PC-9 (cell line): Measurements from ENCODE around the gene OFD1. TPM values are rescaled to one million over a fixed set of nuclear protein-coding genes. Genes with fewer than 3 reads are reported as not detected.

Source experiments
- BruUV-seq: library from RNA; stranded (reverse); fragments of 400-500 nt; replicated peaks from 2 replicates; lab custom pipeline; 2021; lab: Mats Ljungman, UMichigan
- CTCF ChIA-PET: fragments of 300-600 bp; sonication (Branson Sonifier 250); formaldehyde crosslinking; loops from one replicate; lab custom pipeline; 2022; ENCODE audit warnings: antibody characterized with exemption; lab: Charles Lee
- POLR2A ChIA-PET: fragments of 300-600 bp; sonication (Branson Sonifier 250); formaldehyde crosslinking; loops from one replicate; lab custom pipeline; 2022; ENCODE audit warnings: antibody characterized with exemption; ENCODE audit not compliant: unreplicated experiment; lab: Charles Lee
- DNase-seq, 2 experiments: peaks; one replicate each; pipeline versions ENCODE4 v3.0.0 to v3.0.0-alpha.2; 2015 to 2022; ENCODE audit warnings: mixed read lengths in 1 of 2
- H2AFZ ChIP-seq: fragments of 200-600 bp; sonication (generic); 2 replicates; pipeline ENCODE4 v1.8.1; 2017; ENCODE audit warnings: antibody characterized with exemption
- H3F3A ChIP-seq: fragments of 200-600 bp; sonication (generic); 2 replicates; pipeline ENCODE4 v1.8.1; 2017; ENCODE audit warnings: antibody characterized with exemption, mild to moderate bottlenecking, low read depth; ENCODE audit not compliant: insufficient read depth
- H3K27ac ChIP-seq: fragments of 200-600 bp; sonication (generic); 2 replicates; pipeline ENCODE4 v1.6.1; 2016; ENCODE audit warnings: mixed run types
- H3K27me3 ChIP-seq: fragments of 200-600 bp; sonication (generic); 2 replicates; pipeline ENCODE4 v1.6.1; 2016; ENCODE audit warnings: low read depth, mixed run types; ENCODE audit not compliant: insufficient read depth
- H3K36me3 ChIP-seq: fragments of 200-600 bp; sonication (generic); 2 replicates; pipeline ENCODE4 v1.6.1; 2016; ENCODE audit warnings: low read depth, mixed run types
- H3K4me1 ChIP-seq: fragments of 200-600 bp; sonication (generic); replicated peaks from 2 replicates; pipeline ENCODE4 v1.6.1; 2016; ENCODE audit warnings: mixed run types; ENCODE audit not compliant: insufficient read depth
- H3K4me2 ChIP-seq: fragments of 200-600 bp; sonication (generic); 2 replicates; pipeline ENCODE4 v1.6.1; 2017; ENCODE audit warnings: mixed run types
- H3K4me3 ChIP-seq: fragments of 200-600 bp; sonication (generic); 2 replicates; pipeline ENCODE4 v1.6.1; 2016; ENCODE audit warnings: mixed run types
- H3K79me2 ChIP-seq: fragments of 200-600 bp; sonication (generic); 2 replicates; pipeline ENCODE4 v1.6.1; 2017; ENCODE audit warnings: low read depth, mixed run types
- H3K9me2 ChIP-seq: fragments of 200-600 bp; sonication (generic); 2 replicates; pipeline ENCODE4 v1.8.1; 2017; ENCODE audit warnings: mild to moderate bottlenecking; ENCODE audit not compliant: insufficient read depth
- H3K9me3 ChIP-seq: fragments of 200-600 bp; sonication (generic); 2 replicates; pipeline ENCODE4 v1.8.1; 2016; ENCODE audit warnings: low read depth; ENCODE audit not compliant: insufficient read depth
- H4K20me1 ChIP-seq: fragments of 200-600 bp; sonication (generic); 2 replicates; pipeline ENCODE4 v1.8.1; 2017; ENCODE audit not compliant: insufficient read depth
- CTCF ChIP-seq: fragments of 200-600 bp; sonication (generic); conservative IDR thresholded peaks from 2 replicates; pipeline ENCODE4 v1.6.1; 2017; ENCODE audit warnings: mixed run types, antibody characterized with exemption, mild to moderate bottlenecking, moderate library complexity
- EZH2 ChIP-seq: fragments of 200-600 bp; sonication (generic); IDR thresholded peaks from 2 replicates; pipeline ENCODE4 v1.8.0; 2017; ENCODE audit warnings: antibody characterized with exemption, low read depth
- intact Hi-C: fragments of 100-400 bp; cut with micrococcal nuclease; formaldehyde crosslinking; loops from one replicate; pipeline ENCODE4 v1.10.0; 2022; ENCODE audit not compliant: unreplicated experiment
- total RNA-seq: library from RNA; stranded (reverse); gene quantifications from 2 replicates; pipeline ENCODE4 v1.2.3, GENCODE V29; 2021

OFD1 gene
- total RNA-seq, 1 experiment from 2014 or later = 31.6 TPM

- intact Hi-C loops = no loop called here
- Histone ChIP-seq H3K27ac (peak overlapping the region; percentile 19; the same call in 1 of the 2 replicates), H4K20me1 (peaks cover 7% of the 10 kb centered on the region; the same call in 1 of the 2 replicates), H3K27me3 (no peaks in the 10 kb centered on the region), H3K4me3 (no peak overlapping the region), H2AFZ (no peak overlapping the region), H3K9me2 (no peaks in the 10 kb centered on the region), H3K4me1 (peaks cover 38% of the 10 kb centered on the region), H3F3A (peaks cover 13% of the 10 kb centered on the region; the same call in 1 of the 2 replicates), H3K9me3 (no peaks in the 10 kb centered on the region), H3K4me2 (peak overlapping the region; percentile 21; the same call in 1 of the 2 replicates), H3K79me2 (peaks cover 95% of the 10 kb centered on the region), H3K36me3 (peaks cover 6% of the 10 kb centered on the region; the same call in 1 of the 2 replicates)
- TF ChIP-seq CTCF (no peak), EZH2 (no peak)
- no TSS peak for BruUV-seq
- POLR2A ChIA-PET = no interaction called here
- CTCF ChIA-PET = no interaction called here
- DNase-seq = no peak
Observed at GRCh38 chrX:13697976-13698375, 36.6 kb upstream of the OFD1 start.

GRCh38 chrX:13698432-13698831, 36.1 kb upstream of the OFD1 start:
- H3K79me2 ChIP-seq = peaks cover 97% of the 10 kb centered on the region
- peak in 1 of 2 experiments; percentile 49 for DNase-seq
- TF ChIP-seq CTCF (no peak), EZH2 (no peak)
- no peaks in the 10 kb centered on the region for H3K9me2 ChIP-seq
- no peak overlapping the region for H3K4me3 ChIP-seq
- H3K27ac ChIP-seq = peak overlapping the region; percentile 19; the same call in 1 of the 2 replicates
- ChIA-PET POLR2A (interaction anchor here (0.7 kb wide), 1 partner anchor 1196 kb away, joined by 13 read pairs; no protein-coding TSS in a partner anchor), CTCF (no interaction called here)
- no peak overlapping the region for H2AFZ ChIP-seq
- H3K9me3 ChIP-seq = no peaks in the 10 kb centered on the region
- H4K20me1 ChIP-seq = peaks cover 7% of the 10 kb centered on the region; the same call in 1 of the 2 replicates
- peak overlapping the region; percentile 21; the same call in 1 of the 2 replicates for H3K4me2 ChIP-seq
- H3K27me3 ChIP-seq = no peaks in the 10 kb centered on the region
- intact Hi-C loops = no loop called here
- H3K4me1 ChIP-seq = peaks cover 33% of the 10 kb centered on the region
- BruUV-seq = no TSS peak
- H3K36me3 ChIP-seq = peaks cover 6% of the 10 kb centered on the region; the same call in 1 of the 2 replicates
- peaks cover 8% of the 10 kb centered on the region; the same call in 1 of the 2 replicates for H3F3A ChIP-seq

GRCh38 chrX:13699183-13699826, 35.2 kb upstream of the OFD1 start:
- no peak overlapping the region for H2AFZ ChIP-seq
- no peak overlapping the region; the same call in 1 of the 2 replicates for H3K27ac ChIP-seq
- DNase-seq = no peak
- peaks cover 7% of the 10 kb centered on the region; the same call in 1 of the 2 replicates for H4K20me1 ChIP-seq
- ChIA-PET CTCF (no interaction called here), POLR2A (interaction anchor here (0.6 kb wide), 2 partner anchors 14 to 37 kb away, joined by 5 to 8 read pairs; no protein-coding TSS in a partner anchor)
- H3K27me3 ChIP-seq = no peaks in the 10 kb centered on the region
- no peaks in the 10 kb centered on the region for H3K9me3 ChIP-seq
- TF ChIP-seq EZH2 = no peak
- no peak for TF ChIP-seq CTCF
- peaks cover 95% of the 10 kb centered on the region for H3K79me2 ChIP-seq
- H3K36me3 ChIP-seq = peaks cover 6% of the 10 kb centered on the region; the same call in 1 of the 2 replicates
- intact Hi-C loops = no loop called here
- H3K4me3 ChIP-seq = no peak overlapping the region
- H3K4me2 ChIP-seq = no peak overlapping the region
- no peaks in the 10 kb centered on the region; the same call in 1 of the 2 replicates for H3F3A ChIP-seq
- BruUV-seq = no TSS peak
- no peaks in the 10 kb centered on the region for H3K9me2 ChIP-seq
- H3K4me1 ChIP-seq = peaks cover 25% of the 10 kb centered on the region
